Uterus (tissue), 4 donors: ENCODE measurements around the gene JUN. TPM values are rescaled to one million over a fixed set of nuclear protein-coding genes. Genes with fewer than 3 reads are reported as not detected.
"Not testable (repeated sequence)": the region's sequence is repeated elsewhere in the genome, so short reads cannot be mapped to it uniquely, and the experiment has no call there.

Experiments
- DNase-seq, 2 donors: peaks; one replicate each; pipeline ENCODE4 v3.0.0-alpha.2; 2019 to 2020
- H3K27ac ChIP-seq, 2 donors: fragments of 200-600 bp; sonication (generic); 1 replicate in 1 of 2; 2 replicates in 1 of 2; pipeline ENCODE4 v1.5.1; 2016 to 2018
- H3K27me3 ChIP-seq, 2 donors: fragments of 200-600 bp; sonication (generic); one replicate each; pipeline ENCODE4 v1.5.1; 2018 to 2019; ENCODE audit warnings: control low read depth in 1 of 2
- H3K36me3 ChIP-seq, 2 donors: fragments of 200-600 bp; sonication (generic); one replicate each; pipeline ENCODE4 v1.5.1; 2019; ENCODE audit warnings: control low read depth in 1 of 2
- H3K4me1 ChIP-seq, 2 donors: fragments of 200-600 bp; sonication (generic); one replicate each; pipeline ENCODE4 v1.5.1; 2018 to 2019; ENCODE audit warnings: control low read depth in 1 of 2
- H3K4me3 ChIP-seq, 2 donors: fragments of 200-600 bp; sonication (generic); 1 replicate in 1 of 2; 2 replicates in 1 of 2; pipeline ENCODE4 v1.5.1; 2018 to 2019; ENCODE audit warnings: mild to moderate bottlenecking in 1 of 2
- H3K9me3 ChIP-seq, 2 donors: fragments of 200-600 bp; sonication (generic); one replicate each; pipeline ENCODE4 v1.5.1; 2019; ENCODE audit warnings: control low read depth in 1 of 2
- POLR2A ChIP-seq, 2 donors: fragments of 450-650 bp; IDR thresholded peaks; one replicate each; pipeline ENCODE4 v1.6.1; 2016; ENCODE audit warnings: antibody characterized with exemption in 2 of 2, mild to moderate bottlenecking in 1 of 2, moderate library complexity in 1 of 2
- intact Hi-C: fragments of 100-400 bp; cut with DNase I; formaldehyde crosslinking; loops from one replicate; pipeline ENCODE4 v1.15.1; 2023; ENCODE audit warnings: low total_unique reads
- total RNA-seq, 4 donors: library from RNA; depleted of rRNA in 3 of 4; stranded (reverse); fragments of >200 nt in 3 of 4; gene quantifications; one replicate each; pipeline versions ENCODE4 v1.1.0 to v1.2.4, GENCODE V29; 2014 to 2023
- TF ChIP-seq, protein P1 (sequence below), 4 experiments: fragments of 200-600 bp in 2 of 4; fragments of 450-650 bp in 2 of 4; sonication (generic) in 2 of 4; IDR thresholded peaks; one replicate each; pipeline ENCODE4 v1.5.1; 2016 to 2019; ENCODE audit warnings: antibody characterized with exemption in 4 of 4, mild to moderate bottlenecking in 2 of 4, moderate library complexity in 1 of 4
- donor health status: DM: yes; HTN: yes; CAD: no.

JUN gene
- total RNA-seq, 4 donors from 2014 or later: 154 to 246 (median 239) TPM

DNA sequence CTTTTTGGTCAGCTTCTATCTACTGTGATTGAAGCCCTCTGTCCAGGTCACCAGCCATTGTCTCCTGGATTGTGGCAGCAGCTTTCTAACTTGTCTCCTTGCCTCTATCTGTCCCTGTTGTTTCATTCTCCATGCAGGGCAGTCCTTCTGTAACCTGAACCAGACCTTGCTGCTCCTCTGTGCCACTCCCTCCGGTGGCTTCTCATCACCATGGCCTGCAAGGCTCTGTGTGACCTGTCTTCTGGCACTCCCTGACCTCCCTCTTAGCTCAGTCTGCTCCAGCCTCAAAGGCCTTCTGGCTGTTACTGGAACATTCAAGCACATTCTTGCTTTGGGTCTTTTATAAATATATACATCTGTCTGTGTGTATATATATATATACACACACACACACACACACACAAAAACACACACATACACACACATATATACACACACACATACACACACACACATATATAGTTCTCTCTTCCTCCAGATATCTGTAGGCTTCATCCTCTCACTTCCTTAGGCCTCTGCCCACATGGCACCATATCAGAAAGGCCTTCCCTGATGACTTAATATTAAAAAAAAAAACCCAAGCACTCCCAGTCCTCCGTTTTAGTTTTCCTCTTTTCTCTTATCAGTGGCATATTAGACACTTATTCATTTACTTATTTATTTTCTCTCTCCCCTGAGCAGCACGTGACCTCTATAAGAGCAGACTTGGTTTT lies 21.2 kb upstream of the JUN start:
- Histone ChIP-seq H3K4me1 (no peaks in the 10 kb centered on the region), H3K27ac (no peak overlapping the region), H3K27me3 (no peaks in the 10 kb centered on the region), H3K36me3 (no peaks in the 10 kb centered on the region), H3K9me3 (no peaks in the 10 kb centered on the region), H3K4me3 (no peak overlapping the region)
- DNase-seq: no peak
- intact Hi-C loops: no loop called here
- TF ChIP-seq POLR2A (IDR thresholded peaks at IDR 0.05): no peak
- TF ChIP-seq, protein P1, sequence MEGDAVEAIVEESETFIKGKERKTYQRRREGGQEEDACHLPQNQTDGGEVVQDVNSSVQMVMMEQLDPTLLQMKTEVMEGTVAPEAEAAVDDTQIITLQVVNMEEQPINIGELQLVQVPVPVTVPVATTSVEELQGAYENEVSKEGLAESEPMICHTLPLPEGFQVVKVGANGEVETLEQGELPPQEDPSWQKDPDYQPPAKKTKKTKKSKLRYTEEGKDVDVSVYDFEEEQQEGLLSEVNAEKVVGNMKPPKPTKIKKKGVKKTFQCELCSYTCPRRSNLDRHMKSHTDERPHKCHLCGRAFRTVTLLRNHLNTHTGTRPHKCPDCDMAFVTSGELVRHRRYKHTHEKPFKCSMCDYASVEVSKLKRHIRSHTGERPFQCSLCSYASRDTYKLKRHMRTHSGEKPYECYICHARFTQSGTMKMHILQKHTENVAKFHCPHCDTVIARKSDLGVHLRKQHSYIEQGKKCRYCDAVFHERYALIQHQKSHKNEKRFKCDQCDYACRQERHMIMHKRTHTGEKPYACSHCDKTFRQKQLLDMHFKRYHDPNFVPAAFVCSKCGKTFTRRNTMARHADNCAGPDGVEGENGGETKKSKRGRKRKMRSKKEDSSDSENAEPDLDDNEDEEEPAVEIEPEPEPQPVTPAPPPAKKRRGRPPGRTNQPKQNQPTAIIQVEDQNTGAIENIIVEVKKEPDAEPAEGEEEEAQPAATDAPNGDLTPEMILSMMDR (IDR thresholded peaks at IDR 0.05): no peak

- no peaks in the 10 kb centered on the region for H3K9me3 ChIP-seq
- no peak for TF ChIP-seq POLR2A (IDR thresholded peaks at IDR 0.05)
- TF ChIP-seq, protein P1 (IDR thresholded peaks at IDR 0.05): no peak
- no peaks in the 10 kb centered on the region for H3K4me1 ChIP-seq
- no peaks in the 10 kb centered on the region for H3K27me3 ChIP-seq
- no peak for DNase-seq
- H3K4me3 ChIP-seq: no peak overlapping the region
- H3K27ac ChIP-seq: no peak overlapping the region
- intact Hi-C loops: no loop called here
- no peaks in the 10 kb centered on the region for H3K36me3 ChIP-seq
Observed at GRCh38 chr1:58803858-58804257, 20.0 kb upstream of the JUN start.

- Histone ChIP-seq H3K27me3 (no peaks in the 10 kb centered on the region), H3K9me3 (no peaks in the 10 kb centered on the region), H3K27ac (no peak overlapping the region), H3K4me3 (no peak overlapping the region), H3K36me3 (no peaks in the 10 kb centered on the region), H3K4me1 (no peaks in the 10 kb centered on the region)
- no peak for DNase-seq
- intact Hi-C loops: no loop called here
- TF ChIP-seq, protein P1 (IDR thresholded peaks at IDR 0.05): no peak
- no peak for TF ChIP-seq POLR2A (IDR thresholded peaks at IDR 0.05)
Observed at GRCh38 chr1:58802640-58803399, 19.0 kb upstream of the JUN start.

- H3K9me3 ChIP-seq, H3K27me3 ChIP-seq, H3K4me3 ChIP-seq, DNase-seq, H3K4me1 ChIP-seq, H3K27ac ChIP-seq, H3K36me3 ChIP-seq, intact Hi-C loops: not testable (repeated sequence)
Observed at GRCh38 chr1:58801286-58801685, 17.4 kb upstream of the JUN start.

- intact Hi-C loops: no loop called here
- no peak for DNase-seq
- TF ChIP-seq POLR2A (IDR thresholded peaks at IDR 0.05): no peak
- TF ChIP-seq, protein P1 (IDR thresholded peaks at IDR 0.05): no peak
- no peaks in the 10 kb centered on the region for H3K36me3 ChIP-seq
- no peak overlapping the region for H3K27ac ChIP-seq
- H3K27me3 ChIP-seq: no peaks in the 10 kb centered on the region
- H3K4me3 ChIP-seq: no peak overlapping the region
- no peaks in the 10 kb centered on the region for H3K4me1 ChIP-seq
- H3K9me3 ChIP-seq: no peaks in the 10 kb centered on the region
Observed at GRCh38 chr1:58799650-58800049, 15.8 kb upstream of the JUN start.
